HCT116 (cell line): ENCODE measurements around the gene RNU2-63P. TPM values are rescaled to one million over a fixed set of nuclear protein-coding genes. Genes with fewer than 3 reads are reported as not detected.

Experiments used
- ATAC-seq: fragments of 200-7000 bp; cut with Tn5 transposase; 2 replicates; pipeline ENCODE4 v1.9.1; 2020; ENCODE audit warnings: mild to moderate bottlenecking, moderate library complexity
- BruUV-seq: library from RNA; stranded (reverse); fragments of 400-500 nt; replicated peaks from 2 replicates; lab custom pipeline; 2021; lab: Mats Ljungman, UMichigan
- CTCF ChIA-PET: fragments of 300-600 bp; sonication (Branson Sonifier 250); formaldehyde crosslinking; loops from one replicate; lab custom pipeline; 2021; ENCODE audit warnings: antibody characterized with exemption; lab: Charles Lee
- POLR2A ChIA-PET: fragments of 300-600, 350-600 bp; sonication (Branson Sonifier 250); formaldehyde crosslinking; loops from one replicate; lab custom pipeline; 2021; ENCODE audit warnings: antibody characterized with exemption; lab: Charles Lee
- RAD21 ChIA-PET, 2 experiments: fragments of 300-600 bp; sonication (Branson Sonifier 250); formaldehyde crosslinking; loops; one replicate each; lab custom pipeline; 2023; ENCODE audit warnings: low total read pairs in 2 of 2; ENCODE audit not compliant: uncharacterized antibody in 2 of 2, unreplicated experiment in 2 of 2, low non-redundant PET in 1 of 2; lab: Charles Lee
- DNase-seq: peaks from one replicate; pipeline ENCODE4 v3.0.0-alpha.2; 2010; ENCODE audit warnings: low read depth, low spot score
- H2AFZ ChIP-seq: fragments of 200-600 bp; shearing (Covaris generic), sonication (generic); 2 replicates; pipeline ENCODE4 v1.6.1; 2017; ENCODE audit warnings: low read depth, mixed run types, mixed read lengths, antibody characterized with exemption, low read length; ENCODE audit not compliant: poor library complexity, severe bottlenecking
- H3K27ac ChIP-seq: 2 replicates; pipeline ENCODE4 v1.5.1; 2012; ENCODE audit warnings: low read depth, low read length
- H3K27me3 ChIP-seq: fragments of 200-600 bp; sonication (generic); 2 replicates; pipeline ENCODE4 v1.6.1; 2016; ENCODE audit warnings: mixed run types, low read length, mixed read lengths; ENCODE audit not compliant: insufficient read depth
- H3K36me3 ChIP-seq, 2 experiments: fragments of 200-500 bp in 1 of 2; fragments of 200-600 bp in 1 of 2; sonication (Bioruptor generic) in 1 of 2; sonication (generic) in 1 of 2; 2 replicates each; pipeline versions ENCODE4 v1.5.1 to v1.6.1; 2014 to 2016; ENCODE audit warnings: low read length in 2 of 2, inconsistent platforms in 1 of 2, mixed read lengths in 1 of 2, mixed run types in 1 of 2; ENCODE audit not compliant: insufficient read depth in 2 of 2, control insufficient read depth in 1 of 2
- H3K4me1 ChIP-seq, 2 experiments: fragments of 200-600 bp in 1 of 2; sonication (generic) in 1 of 2; 2 replicates each; pipeline versions ENCODE4 v1.5.1 to v1.6.1; 2012 to 2017; ENCODE audit warnings: low read length in 2 of 2, inconsistent platforms in 1 of 2, mild to moderate bottlenecking in 1 of 2, mixed read lengths in 1 of 2, mixed run types in 1 of 2, moderate library complexity in 1 of 2; ENCODE audit not compliant: insufficient read depth in 2 of 2, control insufficient read depth in 1 of 2
- H3K4me2 ChIP-seq: fragments of 200-600 bp; sonication (generic); 2 replicates; pipeline ENCODE4 v1.6.1; 2017; ENCODE audit warnings: mixed run types, low read length, mixed read lengths
- H3K4me3 ChIP-seq, 2 experiments: fragments of 200-600 bp in 1 of 2; sonication (generic) in 1 of 2; replicated peaks in 1 of 2; 2 replicates each; pipeline ENCODE4 v1.5.1; 2011 to 2016; ENCODE audit warnings: low read length in 2 of 2, control low read depth in 1 of 2, low read depth in 1 of 2, mild to moderate bottlenecking in 1 of 2, mixed read lengths in 1 of 2, mixed run types in 1 of 2
- H3K79me2 ChIP-seq: fragments of 200-600 bp; sonication (generic); 2 replicates; pipeline ENCODE4 v1.6.1; 2017; ENCODE audit warnings: mild to moderate bottlenecking, mixed run types, low read length, moderate library complexity, mixed read lengths; ENCODE audit not compliant: insufficient read depth
- H3K9ac ChIP-seq: fragments of 200-600 bp; sonication (generic); 2 replicates; pipeline ENCODE4 v1.6.1; 2016; ENCODE audit warnings: low read length, mixed read lengths
- H3K9me2 ChIP-seq: fragments of 200-600 bp; sonication (generic), shearing (Covaris generic); 2 replicates; pipeline ENCODE4 v1.6.1; 2017; ENCODE audit warnings: mixed run types, mild to moderate bottlenecking, moderate library complexity; ENCODE audit not compliant: insufficient read depth
- H3K9me3 ChIP-seq, 2 experiments: fragments of 200-500 bp in 1 of 2; fragments of 200-600 bp in 1 of 2; sonication (Bioruptor generic) in 1 of 2; sonication (generic) in 1 of 2; 2 replicates each; pipeline ENCODE4 v1.6.1; 2014 to 2017; ENCODE audit warnings: low read length in 2 of 2, mixed read lengths in 2 of 2, inconsistent platforms in 1 of 2, low read depth in 1 of 2, mild to moderate bottlenecking in 1 of 2, mixed run types in 1 of 2, moderate library complexity in 1 of 2; ENCODE audit not compliant: control insufficient read depth in 1 of 2, insufficient read depth in 1 of 2
- H4K20me1 ChIP-seq: fragments of 200-600 bp; sonication (generic), shearing (Covaris generic); 2 replicates; pipeline ENCODE4 v1.6.1; 2017; ENCODE audit warnings: mixed run types, mild to moderate bottlenecking, moderate library complexity; ENCODE audit not compliant: insufficient read depth
- CBX3 ChIP-seq: IDR thresholded peaks from 2 replicates; pipeline ENCODE4 v1.6.1; 2012; ENCODE audit warnings: low read depth
- EGR1 ChIP-seq: IDR thresholded peaks from 2 replicates; pipeline ENCODE4 v1.6.1; 2012; ENCODE audit warnings: low read depth
- FOSL1 ChIP-seq: IDR thresholded peaks from 2 replicates; pipeline ENCODE4 v1.6.1; 2012; ENCODE audit warnings: low read depth
- POLR2AphosphoS5 ChIP-seq: IDR thresholded peaks from 2 replicates; pipeline ENCODE4 v1.6.1; 2011; ENCODE audit warnings: mild to moderate bottlenecking, low read depth, low read length, moderate library complexity
- RAD21 ChIP-seq: IDR thresholded peaks from 2 replicates; pipeline ENCODE4 v1.6.1; 2012; ENCODE audit warnings: low read depth, mild to moderate bottlenecking
- SRF ChIP-seq: IDR thresholded peaks from 2 replicates; pipeline ENCODE4 v1.6.1; 2012; ENCODE audit warnings: low read depth
- ZFX ChIP-seq: fragments of 450-650 bp; IDR thresholded peaks from 2 replicates; pipeline ENCODE4 v1.6.1; 2017
- intact Hi-C: fragments of 100-400 bp; cut with micrococcal nuclease; formaldehyde crosslinking; loops from 2 replicates; pipeline ENCODE4 v1.10.0; 2022
- total RNA-seq: library from RNA; stranded (reverse); gene quantifications from one replicate; pipeline ENCODE4 v1.2.1, GENCODE V29; 2021; ENCODE audit not compliant: unreplicated experiment
- TF ChIP-seq, protein P1 (sequence below): IDR thresholded peaks from 2 replicates; pipeline ENCODE4 v1.6.1; 2012
- TF ChIP-seq, protein P2 (sequence below): IDR thresholded peaks from 2 replicates; pipeline ENCODE4 v1.6.1; 2011; ENCODE audit warnings: mild to moderate bottlenecking, low read length, moderate library complexity; ENCODE audit not compliant: insufficient replicate concordance; ENCODE audit errors: extremely low read depth
- TF ChIP-seq, protein P3 (sequence below): IDR thresholded peaks from 2 replicates; pipeline ENCODE4 v1.6.1; 2012
- TF ChIP-seq, protein P4 (sequence below), 3 experiments: fragments of 200-600 bp in 1 of 3; sonication (generic) in 1 of 3; IDR thresholded peaks in 2 of 3; conservative IDR thresholded peaks in 1 of 3; 2 replicates each; pipeline ENCODE4 v1.5.1; 2012 to 2017; ENCODE audit warnings: low read depth in 2 of 3, low read length in 2 of 3, antibody characterized with exemption in 1 of 3, borderline replicate concordance in 1 of 3, control low read depth in 1 of 3, mild to moderate bottlenecking in 1 of 3, mixed read lengths in 1 of 3, mixed run types in 1 of 3, moderate library complexity in 1 of 3; ENCODE audit not compliant: insufficient read depth in 1 of 3

The RNU2-63P gene
- total RNA-seq, 1 experiment from 2014 or later: 7.4 TPM

DNA sequence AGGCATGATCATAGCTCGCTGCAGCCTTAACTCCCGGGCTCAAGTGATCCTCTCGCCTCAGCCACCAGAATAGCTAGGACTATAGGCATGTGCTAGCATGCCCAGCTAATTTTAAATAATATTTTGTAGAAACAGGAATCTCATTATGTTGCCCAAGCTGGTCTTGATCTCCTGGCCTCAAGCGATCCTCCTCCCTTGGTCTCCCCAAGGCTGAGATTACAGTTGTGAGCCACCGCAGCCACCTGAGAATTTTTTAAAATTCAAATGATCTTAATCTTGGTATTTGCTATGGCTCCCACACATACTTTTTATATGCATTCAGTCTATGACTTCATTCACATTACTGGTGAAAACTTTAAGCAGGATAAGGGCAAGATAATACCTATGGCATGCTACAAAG, 26.1 kb upstream of the RNU2-63P start:
- H3K27me3 ChIP-seq: no peaks in the 10 kb centered on the region
- H3K9me2 ChIP-seq: no peaks in the 10 kb centered on the region
- intact Hi-C loops: no loop called here
- ChIA-PET POLR2A (no interaction called here), CTCF (interaction anchor here (0.6 to 1.4 kb wide), 2 partner anchors 16 to 18 kb away, joined by 3 to 5 read pairs; no protein-coding TSS in a partner anchor), RAD21 (no interaction called here)
- no peaks in the 10 kb centered on the region for H3K36me3 ChIP-seq
- 0 out of 2 replicates have a peak overlapping the region, but pooled peaks have one; percentile 1 for H3K4me2 ChIP-seq
- no TSS peak for BruUV-seq
- no peak overlapping the region for H3K4me3 ChIP-seq
- no peak for ATAC-seq
- no peak overlapping the region for H3K27ac ChIP-seq
- DNase-seq: no peak
- H3K9me3 ChIP-seq: no peaks in the 10 kb centered on the region
- peaks cover 4 to 17% of the 10 kb centered on the region in 2 experiments for H3K4me1 ChIP-seq
- H3K79me2 ChIP-seq: no peaks in the 10 kb centered on the region
- TF ChIP-seq FOSL1: no peak
- TF ChIP-seq, protein P1, sequence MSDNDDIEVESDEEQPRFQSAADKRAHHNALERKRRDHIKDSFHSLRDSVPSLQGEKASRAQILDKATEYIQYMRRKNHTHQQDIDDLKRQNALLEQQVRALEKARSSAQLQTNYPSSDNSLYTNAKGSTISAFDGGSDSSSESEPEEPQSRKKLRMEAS: no peak
- no peak for TF ChIP-seq ZFX
- no peak for TF ChIP-seq EGR1
- TF ChIP-seq POLR2AphosphoS5: no peak
- TF ChIP-seq, protein P2, sequence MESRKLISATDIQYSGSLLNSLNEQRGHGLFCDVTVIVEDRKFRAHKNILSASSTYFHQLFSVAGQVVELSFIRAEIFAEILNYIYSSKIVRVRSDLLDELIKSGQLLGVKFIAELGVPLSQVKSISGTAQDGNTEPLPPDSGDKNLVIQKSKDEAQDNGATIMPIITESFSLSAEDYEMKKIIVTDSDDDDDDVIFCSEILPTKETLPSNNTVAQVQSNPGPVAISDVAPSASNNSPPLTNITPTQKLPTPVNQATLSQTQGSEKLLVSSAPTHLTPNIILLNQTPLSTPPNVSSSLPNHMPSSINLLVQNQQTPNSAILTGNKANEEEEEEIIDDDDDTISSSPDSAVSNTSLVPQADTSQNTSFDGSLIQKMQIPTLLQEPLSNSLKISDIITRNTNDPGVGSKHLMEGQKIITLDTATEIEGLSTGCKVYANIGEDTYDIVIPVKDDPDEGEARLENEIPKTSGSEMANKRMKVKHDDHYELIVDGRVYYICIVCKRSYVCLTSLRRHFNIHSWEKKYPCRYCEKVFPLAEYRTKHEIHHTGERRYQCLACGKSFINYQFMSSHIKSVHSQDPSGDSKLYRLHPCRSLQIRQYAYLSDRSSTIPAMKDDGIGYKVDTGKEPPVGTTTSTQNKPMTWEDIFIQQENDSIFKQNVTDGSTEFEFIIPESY: no peak
- TF ChIP-seq RAD21: no peak
- TF ChIP-seq CBX3: no peak
- TF ChIP-seq, protein P3, sequence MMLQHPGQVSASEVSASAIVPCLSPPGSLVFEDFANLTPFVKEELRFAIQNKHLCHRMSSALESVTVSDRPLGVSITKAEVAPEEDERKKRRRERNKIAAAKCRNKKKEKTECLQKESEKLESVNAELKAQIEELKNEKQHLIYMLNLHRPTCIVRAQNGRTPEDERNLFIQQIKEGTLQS: no peak
- TF ChIP-seq SRF: no peak
- TF ChIP-seq, protein P4, sequence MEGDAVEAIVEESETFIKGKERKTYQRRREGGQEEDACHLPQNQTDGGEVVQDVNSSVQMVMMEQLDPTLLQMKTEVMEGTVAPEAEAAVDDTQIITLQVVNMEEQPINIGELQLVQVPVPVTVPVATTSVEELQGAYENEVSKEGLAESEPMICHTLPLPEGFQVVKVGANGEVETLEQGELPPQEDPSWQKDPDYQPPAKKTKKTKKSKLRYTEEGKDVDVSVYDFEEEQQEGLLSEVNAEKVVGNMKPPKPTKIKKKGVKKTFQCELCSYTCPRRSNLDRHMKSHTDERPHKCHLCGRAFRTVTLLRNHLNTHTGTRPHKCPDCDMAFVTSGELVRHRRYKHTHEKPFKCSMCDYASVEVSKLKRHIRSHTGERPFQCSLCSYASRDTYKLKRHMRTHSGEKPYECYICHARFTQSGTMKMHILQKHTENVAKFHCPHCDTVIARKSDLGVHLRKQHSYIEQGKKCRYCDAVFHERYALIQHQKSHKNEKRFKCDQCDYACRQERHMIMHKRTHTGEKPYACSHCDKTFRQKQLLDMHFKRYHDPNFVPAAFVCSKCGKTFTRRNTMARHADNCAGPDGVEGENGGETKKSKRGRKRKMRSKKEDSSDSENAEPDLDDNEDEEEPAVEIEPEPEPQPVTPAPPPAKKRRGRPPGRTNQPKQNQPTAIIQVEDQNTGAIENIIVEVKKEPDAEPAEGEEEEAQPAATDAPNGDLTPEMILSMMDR (IDR thresholded peaks at IDR 0.05 in 2 of 3, conservative IDR thresholded peaks at IDR 0.05 in 1 of 3; ENCODE audit: borderline replicate concordance in 1 of 3, insufficient read depth in 1 of 3, low read depth in 2 of 3, low read length in 2 of 3): no peak
- no peak overlapping the region for H3K9ac ChIP-seq
- H2AFZ ChIP-seq: no peak overlapping the region
- no peaks in the 10 kb centered on the region for H4K20me1 ChIP-seq
